Immature natural killer cell (primary cell): ENCODE measurements around the gene WDR20. TPM values are rescaled to one million over a fixed set of nuclear protein-coding genes. Genes with fewer than 3 reads are reported as not detected.
"Not testable (repeated sequence)": the region's sequence is repeated elsewhere in the genome, so short reads cannot be mapped to it uniquely, and the experiment has no call there.

Source experiments
- DNase-seq, 3 donors: peaks; one replicate each; pipeline ENCODE4 v3.0.0; 2022; ENCODE audit warnings: mixed read lengths in 1 of 3
- H3K27ac Mint-ChIP-seq, 6 donors: one replicate each; pipeline ENCODE4 v1.8.0; 2020; ENCODE audit warnings: mixed read lengths in 6 of 6, mild to moderate bottlenecking in 5 of 6, inconsistent platforms in 4 of 6, moderate library complexity in 3 of 6
- H3K27me3 Mint-ChIP-seq, 3 donors: one replicate each; pipeline ENCODE4 v1.8.0; 2020 to 2021; ENCODE audit warnings: low read depth in 3 of 3, mild to moderate bottlenecking in 3 of 3, mixed read lengths in 3 of 3, moderate library complexity in 3 of 3, inconsistent platforms in 1 of 3
- H3K36me3 Mint-ChIP-seq, 3 donors: one replicate each; pipeline ENCODE4 v1.8.0; 2020; ENCODE audit warnings: mixed read lengths in 3 of 3, inconsistent platforms in 2 of 3, mild to moderate bottlenecking in 2 of 3
- H3K4me1 Mint-ChIP-seq, 2 donors: one replicate each; pipeline ENCODE4 v1.8.0; 2020; ENCODE audit warnings: inconsistent platforms in 2 of 2, mild to moderate bottlenecking in 2 of 2, mixed read lengths in 2 of 2, moderate library complexity in 1 of 2
- H3K4me3 Mint-ChIP-seq, 5 donors: one replicate each; pipeline ENCODE4 v1.8.0; 2020; ENCODE audit warnings: mild to moderate bottlenecking in 5 of 5, mixed read lengths in 5 of 5, inconsistent platforms in 3 of 5, moderate library complexity in 3 of 5
- H3K9me3 Mint-ChIP-seq, 6 donors: one replicate each; pipeline ENCODE4 v1.8.0; 2020; ENCODE audit warnings: mild to moderate bottlenecking in 6 of 6, mixed read lengths in 6 of 6, inconsistent platforms in 4 of 6, moderate library complexity in 3 of 6
- polyA plus RNA-seq, 3 donors: library from polyadenylated mRNA; unstranded; fragments of 300-500 nt; fragmentation: Illumina TruSeq; gene quantifications; one replicate each; pipeline ENCODE4 v1.2.3, GENCODE V29; 2021

WDR20 gene
- polyA plus RNA-seq, 3 donors from 2014 or later = 10.8 to 14.6 (median 14.0) TPM

DNA sequence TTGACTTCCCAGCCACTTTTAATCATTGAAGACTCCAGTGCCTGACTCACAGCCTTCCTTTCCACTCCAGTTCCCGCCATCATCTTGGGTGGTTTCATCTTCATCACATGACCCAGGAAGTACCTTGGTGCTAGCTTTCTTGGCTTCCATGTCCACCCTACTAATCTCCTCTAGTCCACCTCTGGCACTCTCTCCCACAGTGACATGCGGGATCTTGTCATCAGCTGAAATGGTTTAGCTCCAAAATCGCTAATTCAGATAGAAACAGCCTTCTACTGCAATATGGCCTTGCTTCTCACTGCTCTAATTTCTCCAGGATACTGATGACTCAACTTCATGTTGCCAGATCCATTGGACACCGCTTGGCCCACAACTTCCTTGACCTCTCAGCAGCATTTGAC is 24.5 kb downstream of the WDR20 start:
- H3K27ac Mint-ChIP-seq = peak overlapping the region in 3 of 6 donors; percentile 5 to 46 (median 5)
- no peaks in the 10 kb centered on the region for H3K9me3 Mint-ChIP-seq
- H3K27me3 Mint-ChIP-seq = peaks cover 0 to 2% (median 0%) of the 10 kb centered on the region in 3 donors
- H3K4me3 Mint-ChIP-seq = no peak overlapping the region
- peaks cover 0 to 6% (median 4%) of the 10 kb centered on the region in 3 donors for H3K36me3 Mint-ChIP-seq
- no peak for DNase-seq
- H3K4me1 Mint-ChIP-seq = peaks cover 48 to 83% of the 10 kb centered on the region in 2 donors

DNA sequence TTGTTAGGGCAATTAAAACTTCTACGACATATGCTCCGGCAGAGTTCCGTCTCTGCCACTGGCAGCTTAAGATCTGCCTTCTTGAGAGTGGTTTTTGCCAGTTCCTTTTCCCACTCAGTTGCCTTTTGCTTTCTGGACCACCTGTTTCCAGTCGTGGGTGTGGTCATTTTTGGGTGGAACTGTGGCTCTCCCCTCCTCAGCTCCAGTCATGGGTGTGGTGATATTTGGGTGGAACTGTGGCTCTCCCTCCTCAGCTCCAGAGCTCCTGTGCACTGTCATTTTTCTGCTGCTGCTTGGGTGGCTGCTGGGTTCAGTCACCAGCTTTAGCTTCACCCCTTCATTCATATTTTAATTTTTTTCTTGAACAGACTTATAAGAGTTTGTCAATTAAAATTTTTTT is 25.3 kb downstream of the WDR20 start:
- Mint-ChIP-seq H3K4me3 (no peak overlapping the region), H3K27me3 (peaks cover 0 to 2% (median 0%) of the 10 kb centered on the region in 3 donors), H3K9me3 (no peaks in the 10 kb centered on the region), H3K4me1 (peaks cover 46 to 82% of the 10 kb centered on the region in 2 donors), H3K36me3 (peaks cover 0 to 6% (median 4%) of the 10 kb centered on the region in 3 donors), H3K27ac (peak overlapping the region in 1 of 6 donors; percentile 0)
- DNase-seq = no peak

DNA sequence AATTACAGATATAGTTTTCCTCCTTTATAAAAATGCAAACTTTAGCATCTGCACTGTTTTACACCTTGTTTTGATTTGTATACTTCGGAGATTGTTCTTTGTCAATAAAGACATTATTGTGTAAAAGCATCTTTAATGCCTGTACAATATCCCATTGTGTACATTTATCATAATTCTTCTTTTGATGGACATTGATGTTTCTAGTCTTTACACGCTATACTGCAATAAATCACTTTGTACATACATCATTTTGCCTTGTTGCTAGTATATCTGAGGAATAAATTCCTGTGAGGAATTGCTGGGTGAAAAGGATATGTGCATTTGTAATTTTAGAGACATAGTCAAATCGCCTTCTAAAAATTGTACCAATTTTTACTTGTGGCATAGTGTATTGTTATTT is 30.4 kb downstream of the WDR20 start:
- no peak overlapping the region for H3K4me3 Mint-ChIP-seq

DNA sequence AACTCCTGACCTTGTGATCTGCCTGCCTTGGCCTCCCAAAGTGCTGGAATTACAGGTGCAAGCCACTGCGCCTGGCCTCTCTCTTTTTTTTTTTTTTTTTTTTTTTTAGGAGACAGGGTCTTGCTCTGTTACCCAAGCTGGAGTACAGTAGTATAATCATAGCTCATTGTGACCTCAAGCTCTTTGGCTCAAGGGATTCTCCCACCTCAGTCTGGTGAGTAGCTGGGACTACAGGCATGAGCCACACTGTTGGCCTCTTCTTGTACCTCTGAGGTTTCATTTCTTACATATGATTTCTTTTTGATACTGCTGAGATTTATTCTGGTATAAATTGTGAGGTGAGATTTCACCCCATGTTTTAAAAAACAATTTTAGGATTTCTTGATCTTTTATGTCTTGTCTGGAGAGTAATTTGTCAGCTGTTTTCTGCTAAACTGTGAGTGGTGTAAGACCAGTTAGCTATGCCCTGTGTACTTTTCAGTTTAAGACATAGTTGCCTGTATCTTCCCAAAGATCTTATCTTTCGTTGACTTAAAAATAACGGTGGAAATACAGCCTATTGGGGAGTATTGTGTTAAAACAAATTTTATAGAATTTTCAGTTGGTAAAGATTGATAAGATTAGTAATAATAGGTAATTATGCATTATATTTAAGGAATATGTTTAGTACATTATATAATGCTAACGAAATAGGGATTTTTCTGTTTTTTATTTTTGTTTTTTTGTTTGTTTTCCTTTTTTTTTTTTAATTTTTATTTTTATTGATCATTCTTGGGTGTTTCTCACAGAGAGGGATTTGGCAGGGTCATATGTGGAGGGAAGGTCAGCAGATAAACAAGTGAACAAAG is 31.7 kb downstream of the WDR20 start:
- Mint-ChIP-seq H3K36me3 (peaks cover 0 to 4% (median 0%) of the 10 kb centered on the region in 3 donors), H3K27ac (peak overlapping the region in 1 of 6 donors; percentile 42), H3K4me1 (peaks cover 32 to 79% of the 10 kb centered on the region in 2 donors)

More for the DNA sequence above, 30.4 kb downstream of the WDR20 start:
- DNase-seq = no peak
- Mint-ChIP-seq H3K27me3 (peaks cover 0 to 2% (median 0%) of the 10 kb centered on the region in 3 donors), H3K9me3 (no peaks in the 10 kb centered on the region), H3K36me3 (peaks cover 0 to 4% (median 0%) of the 10 kb centered on the region in 3 donors), H3K27ac (no peak overlapping the region), H3K4me1 (peaks cover 33 to 78% of the 10 kb centered on the region in 2 donors)

DNA sequence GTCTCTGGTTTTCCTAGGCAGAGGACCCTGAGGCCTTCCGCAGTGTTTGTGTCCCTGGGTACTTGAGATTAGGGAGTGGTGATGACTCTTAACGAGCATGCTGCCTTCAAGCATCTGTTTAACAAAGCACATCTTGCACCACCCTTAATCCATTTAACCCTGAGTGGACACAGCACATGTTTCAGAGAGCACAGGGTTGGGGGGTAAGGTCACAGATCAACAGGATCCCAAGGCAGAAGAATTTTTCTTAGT is 32.2 kb downstream of the WDR20 start:
- H3K27ac Mint-ChIP-seq, DNase-seq, H3K9me3 Mint-ChIP-seq, H3K27me3 Mint-ChIP-seq, H3K4me3 Mint-ChIP-seq, H3K36me3 Mint-ChIP-seq: not testable (repeated sequence)
- peaks cover 30 to 79% of the 10 kb centered on the region in 2 donors for H3K4me1 Mint-ChIP-seq

More for the DNA sequence above, 31.7 kb downstream of the WDR20 start:
- Mint-ChIP-seq H3K9me3 (no peaks in the 10 kb centered on the region), H3K27me3 (peaks cover 0 to 2% (median 0%) of the 10 kb centered on the region in 3 donors), H3K4me3 (no peak overlapping the region)
- no peak for DNase-seq

DNA sequence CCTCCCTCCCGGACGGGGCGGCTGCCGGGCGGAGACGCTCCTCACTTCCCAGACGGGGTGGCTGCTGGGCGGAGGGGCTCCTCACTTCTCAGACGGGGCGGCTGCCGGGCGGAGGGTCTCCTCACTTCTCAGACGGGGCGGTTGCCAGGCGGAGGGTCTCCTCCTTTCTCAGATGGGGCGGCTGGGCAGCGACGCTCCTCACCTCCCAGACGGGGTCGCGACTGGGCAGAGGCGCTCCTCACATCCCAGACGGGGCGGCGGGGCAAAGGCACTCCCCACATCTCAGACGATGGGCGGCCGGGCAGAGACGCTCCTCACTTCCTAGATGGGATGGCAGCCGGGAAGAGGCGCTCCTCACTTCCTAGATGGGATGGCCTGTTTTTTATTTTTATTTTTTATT is 33.0 kb downstream of the WDR20 start:
- H3K4me1 Mint-ChIP-seq = peaks cover 32 to 79% of the 10 kb centered on the region in 2 donors
- H3K9me3 Mint-ChIP-seq, H3K36me3 Mint-ChIP-seq, DNase-seq, H3K4me3 Mint-ChIP-seq, H3K27me3 Mint-ChIP-seq, H3K27ac Mint-ChIP-seq: not testable (repeated sequence)

DNA sequence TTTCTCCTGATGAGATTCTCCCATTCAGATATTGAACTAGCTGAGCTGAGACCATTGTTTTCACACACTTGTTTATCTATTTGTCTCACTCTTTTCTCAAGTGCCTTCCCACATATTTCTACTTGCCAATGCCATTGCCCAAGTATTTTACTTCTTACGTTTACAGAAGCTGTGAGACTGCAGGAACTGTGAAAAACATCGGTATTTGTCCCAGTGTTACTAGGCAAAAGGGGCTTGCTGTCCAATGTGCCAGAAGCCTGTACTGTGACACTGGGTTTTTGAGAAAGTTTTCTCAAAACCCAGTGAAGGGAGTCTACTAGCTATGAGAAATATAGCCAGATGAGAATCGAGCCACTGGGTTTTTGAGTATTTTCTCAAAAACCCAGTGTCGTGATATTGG is 37.5 kb downstream of the WDR20 start:
- DNase-seq = no peak
- peaks cover 43 to 76% of the 10 kb centered on the region in 2 donors for H3K4me1 Mint-ChIP-seq
- H3K27ac Mint-ChIP-seq = no peak overlapping the region
- H3K9me3 Mint-ChIP-seq = no peaks in the 10 kb centered on the region
- no peak overlapping the region for H3K4me3 Mint-ChIP-seq
- no peaks in the 10 kb centered on the region for H3K27me3 Mint-ChIP-seq
- no peaks in the 10 kb centered on the region for H3K36me3 Mint-ChIP-seq

DNA sequence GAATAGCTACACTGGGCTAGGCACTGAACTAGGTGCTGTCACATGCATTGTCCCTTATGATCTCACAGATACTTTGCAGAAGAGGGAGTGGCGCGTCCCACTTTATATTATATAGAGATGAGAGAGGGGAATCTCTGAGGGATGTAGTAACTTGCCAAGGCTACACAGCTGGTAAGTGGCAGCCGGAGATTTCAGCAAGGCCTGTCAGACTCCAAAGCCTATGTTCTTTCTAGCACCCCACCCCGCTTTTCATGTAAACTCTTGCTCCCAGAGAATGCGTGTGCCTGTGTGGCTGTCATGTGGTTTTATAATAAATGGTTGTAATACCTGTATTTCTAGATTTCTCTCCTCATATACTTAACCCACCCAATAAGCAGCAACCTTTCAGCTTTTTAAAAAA is 39.1 kb downstream of the WDR20 start:
- no peak overlapping the region for H3K27ac Mint-ChIP-seq
- peaks cover 54 to 93% of the 10 kb centered on the region in 2 donors for H3K4me1 Mint-ChIP-seq
- no peak for DNase-seq
- no peak overlapping the region for H3K4me3 Mint-ChIP-seq
- no peaks in the 10 kb centered on the region for H3K36me3 Mint-ChIP-seq
- no peaks in the 10 kb centered on the region for H3K27me3 Mint-ChIP-seq
- no peaks in the 10 kb centered on the region for H3K9me3 Mint-ChIP-seq

DNA sequence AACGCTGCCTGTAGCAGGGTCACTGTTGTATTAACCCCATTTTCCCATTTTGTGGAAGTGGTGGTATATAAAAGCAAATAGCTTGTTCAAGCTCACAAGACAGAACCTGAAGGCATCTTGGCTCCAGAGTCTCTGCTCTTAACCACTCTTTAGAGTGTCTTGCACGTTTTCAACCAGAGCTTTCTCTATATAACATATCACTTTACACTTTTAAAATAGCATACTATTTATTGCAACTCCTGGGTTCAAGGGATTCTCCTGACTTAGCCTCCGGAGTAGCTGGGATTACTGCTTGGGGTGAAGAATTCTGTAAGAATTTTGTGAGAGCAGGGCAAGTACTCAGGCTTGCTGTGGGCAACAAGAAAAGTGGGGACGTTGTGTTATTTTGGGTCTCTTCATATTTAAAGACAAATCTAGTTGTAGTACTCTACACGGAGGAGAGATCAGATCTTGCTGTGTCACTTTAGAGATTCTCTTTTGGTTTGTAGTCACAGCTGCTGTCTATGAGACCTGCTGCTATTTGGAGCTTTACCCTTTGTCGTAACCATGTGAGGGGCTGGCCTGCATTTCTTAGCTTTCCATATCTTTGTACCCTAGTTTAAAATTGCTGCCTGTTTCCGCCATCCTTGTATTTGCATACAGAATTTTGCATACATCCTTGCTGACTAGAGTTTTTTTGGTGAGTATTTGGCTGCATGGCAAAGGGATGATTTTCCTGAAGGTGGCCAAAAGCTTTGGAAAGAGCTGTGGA is 40.7 kb downstream of the WDR20 start:
- DNase-seq = no peak
- Mint-ChIP-seq H3K9me3 (no peaks in the 10 kb centered on the region), H3K27me3 (peaks cover 0 to 2% (median 0%) of the 10 kb centered on the region in 3 donors), H3K4me3 (no peak overlapping the region), H3K36me3 (no peaks in the 10 kb centered on the region), H3K4me1 (peaks cover 59 to 94% of the 10 kb centered on the region in 2 donors), H3K27ac (peak overlapping the region in 2 of 6 donors; percentile 9 to 12)

DNA sequence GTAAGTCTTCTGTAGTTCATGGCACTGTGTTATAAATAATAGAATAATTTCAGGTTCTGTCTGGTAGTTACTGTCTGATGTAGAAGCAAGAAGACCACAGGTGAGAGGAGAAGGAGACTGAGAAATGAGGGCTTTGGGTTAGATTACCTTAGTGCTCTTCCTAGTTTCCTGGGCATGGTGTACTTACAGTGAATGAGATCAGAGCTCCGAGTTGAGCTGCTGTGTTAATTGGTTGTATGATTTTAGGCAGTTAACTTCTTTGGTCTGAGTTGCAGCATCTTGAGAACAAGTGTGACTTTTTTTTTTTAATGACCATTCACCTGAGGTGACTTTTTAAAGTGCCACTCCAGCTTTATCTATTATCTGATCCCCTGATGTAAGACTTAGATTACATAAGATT is 41.5 kb downstream of the WDR20 start:
- Mint-ChIP-seq H3K4me3 (peak overlapping the region in 1 of 5 donors; percentile 10), H3K4me1 (peaks cover 62 to 94% of the 10 kb centered on the region in 2 donors), H3K36me3 (no peaks in the 10 kb centered on the region), H3K27me3 (peaks cover 0 to 2% (median 0%) of the 10 kb centered on the region in 3 donors), H3K9me3 (no peaks in the 10 kb centered on the region), H3K27ac (peak overlapping the region in 4 of 6 donors; percentile 12 to 60 (median 38))
- DNase-seq = no peak

DNA sequence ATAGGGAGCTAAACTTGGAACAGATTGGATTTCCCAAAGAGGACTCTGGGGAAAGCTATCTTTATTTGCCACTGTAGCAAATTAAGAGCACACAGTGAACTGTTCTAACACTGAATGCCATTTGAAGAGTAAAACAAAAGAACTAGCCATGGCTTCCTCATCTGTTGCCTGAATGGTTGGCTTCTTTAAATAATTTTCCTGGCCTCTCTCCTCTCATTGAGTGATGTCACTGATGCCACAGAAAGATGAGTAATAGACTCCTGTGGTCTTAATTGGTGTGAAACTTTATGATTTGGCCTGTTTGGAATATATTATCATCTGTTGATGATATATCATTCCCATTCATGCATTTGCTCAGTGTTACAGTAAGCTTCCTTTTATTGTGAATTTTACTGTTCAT is 42.5 kb downstream of the WDR20 start:
- Mint-ChIP-seq H3K4me3 (no peak overlapping the region), H3K4me1 (peaks cover 65 to 92% of the 10 kb centered on the region in 2 donors), H3K9me3 (no peaks in the 10 kb centered on the region), H3K27me3 (peaks cover 0 to 2% (median 0%) of the 10 kb centered on the region in 3 donors), H3K27ac (no peak overlapping the region), H3K36me3 (no peaks in the 10 kb centered on the region)
- no peak for DNase-seq

DNA sequence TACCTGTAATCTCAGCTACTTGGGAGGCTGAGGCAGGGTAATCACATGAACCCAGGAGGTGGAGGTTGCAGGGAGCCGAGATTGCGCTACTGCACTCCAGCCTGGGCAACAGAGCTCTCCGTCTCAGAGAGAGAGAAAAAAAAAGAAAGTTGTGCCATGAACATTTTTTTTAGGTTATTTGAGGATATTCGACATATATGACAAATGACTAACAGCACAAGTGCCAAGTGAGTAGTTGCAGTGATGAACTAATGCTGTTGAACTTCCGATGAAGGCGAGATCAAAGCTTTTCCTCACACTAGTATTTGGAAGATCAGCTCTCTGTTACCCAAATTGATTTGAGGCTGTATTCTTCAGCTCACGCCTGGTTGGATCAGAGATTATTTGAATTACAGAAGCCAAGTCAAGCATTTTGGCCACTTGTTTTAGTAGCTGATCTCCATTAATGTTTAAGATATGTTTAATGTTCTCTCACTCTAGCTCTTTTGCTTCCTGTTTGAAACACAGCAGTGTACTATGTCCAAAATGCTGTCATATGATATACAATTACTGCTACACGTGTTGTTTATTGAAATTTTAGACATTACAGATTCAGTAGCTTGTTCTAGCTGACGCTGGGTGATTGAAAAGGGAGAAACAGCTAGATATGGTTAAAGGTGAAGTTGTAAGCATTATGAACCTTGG is 43.4 kb downstream of the WDR20 start:
- Mint-ChIP-seq H3K27ac (peak overlapping the region in 2 of 6 donors; percentile 1 to 11), H3K4me1 (peaks cover 65 to 91% of the 10 kb centered on the region in 2 donors), H3K36me3 (no peaks in the 10 kb centered on the region), H3K9me3 (no peaks in the 10 kb centered on the region), H3K4me3 (no peak overlapping the region), H3K27me3 (peaks cover 0 to 2% (median 1%) of the 10 kb centered on the region in 3 donors)
- DNase-seq = no peak

DNA sequence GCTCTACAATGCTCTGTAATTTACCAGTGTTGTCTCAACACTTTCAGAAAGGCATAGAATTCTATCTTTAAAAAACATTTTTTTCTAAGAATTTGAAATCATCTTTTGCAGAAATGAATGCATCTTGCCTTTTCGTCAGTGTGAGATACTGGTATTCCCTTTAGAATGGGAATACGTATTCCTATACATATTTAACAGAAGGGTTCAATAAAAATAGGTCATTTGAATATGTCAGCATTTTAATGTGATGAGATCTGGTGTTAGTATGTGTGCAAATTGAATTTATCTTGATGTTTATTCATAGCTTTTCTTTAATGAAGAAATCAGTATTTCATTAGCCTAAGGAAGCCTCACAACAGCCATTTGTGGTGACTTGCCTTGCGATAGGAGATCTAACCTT is 44.2 kb downstream of the WDR20 start:
- Mint-ChIP-seq H3K9me3 (no peaks in the 10 kb centered on the region), H3K4me3 (no peak overlapping the region), H3K27ac (no peak overlapping the region), H3K36me3 (no peaks in the 10 kb centered on the region), H3K4me1 (peaks cover 58 to 83% of the 10 kb centered on the region in 2 donors), H3K27me3 (peaks cover 0 to 2% (median 1%) of the 10 kb centered on the region in 3 donors)
- no peak for DNase-seq
